ENCODE results near the gene JTB. TPM values are rescaled to one million over a fixed set of nuclear protein-coding genes. Genes with fewer than 3 reads are reported as not detected.

The JTB gene
- total RNA-seq, 2 donors from 2014 or later = 130 to 133 TPM

GRCh38 chr1:153944005-153944826 lies 33.3 kb downstream of the JTB start:
- H3K4me1 Mint-ChIP-seq (ENCODE audit: low read depth) = peaks cover 32% of the 10 kb centered on the region
- H3K9me3 Mint-ChIP-seq = no peaks in the 10 kb centered on the region
- ATAC-seq (replicated peaks in 1 of 2) = no peak
- H3K27me3 Mint-ChIP-seq (ENCODE audit: low read depth) = no peaks in the 10 kb centered on the region
- H3K27ac Mint-ChIP-seq = peak overlapping the region; percentile 90
- peaks cover 11 to 13% of the 10 kb centered on the region in 2 donors for H3K36me3 Mint-ChIP-seq (ENCODE audit: insufficient read depth in 2 of 2)
- peak overlapping the region; percentile 88 to 90 for H3K4me3 Mint-ChIP-seq
- DNase-seq = no peak

- Mint-ChIP-seq H3K4me1 (ENCODE audit: low read depth) (peaks cover 32% of the 10 kb centered on the region), H3K27me3 (ENCODE audit: low read depth) (no peaks in the 10 kb centered on the region)
These were observed 34.5 kb downstream of the JTB start for GRCh38 chr1:153942766-153943549.

GRCh38 chr1:153941826-153942725 lies 35.4 kb downstream of the JTB start:
- H3K27me3 Mint-ChIP-seq (ENCODE audit: low read depth) = no peaks in the 10 kb centered on the region
- DNase-seq = no peak
- H3K4me1 Mint-ChIP-seq (ENCODE audit: low read depth) = peaks cover 31% of the 10 kb centered on the region
- peak overlapping the region; percentile 39 for H3K27ac Mint-ChIP-seq
- H3K4me3 Mint-ChIP-seq = no peak overlapping the region
- H3K36me3 Mint-ChIP-seq (ENCODE audit: insufficient read depth in 2 of 2) = peaks cover 13 to 23% of the 10 kb centered on the region in 2 donors
- ATAC-seq (replicated peaks in 1 of 2) = no peak
- H3K9me3 Mint-ChIP-seq = no peaks in the 10 kb centered on the region

More at GRCh38 chr1:153942766-153943549, 34.5 kb downstream of the JTB start:
- H3K27ac Mint-ChIP-seq = peak overlapping the region; percentile 47
- DNase-seq = no peak
- H3K36me3 Mint-ChIP-seq (ENCODE audit: insufficient read depth in 2 of 2) = peaks cover 13 to 14% of the 10 kb centered on the region in 2 donors
- no peaks in the 10 kb centered on the region for H3K9me3 Mint-ChIP-seq
- no peak for ATAC-seq (replicated peaks in 1 of 2)
- H3K4me3 Mint-ChIP-seq = no peak overlapping the region

DNA sequence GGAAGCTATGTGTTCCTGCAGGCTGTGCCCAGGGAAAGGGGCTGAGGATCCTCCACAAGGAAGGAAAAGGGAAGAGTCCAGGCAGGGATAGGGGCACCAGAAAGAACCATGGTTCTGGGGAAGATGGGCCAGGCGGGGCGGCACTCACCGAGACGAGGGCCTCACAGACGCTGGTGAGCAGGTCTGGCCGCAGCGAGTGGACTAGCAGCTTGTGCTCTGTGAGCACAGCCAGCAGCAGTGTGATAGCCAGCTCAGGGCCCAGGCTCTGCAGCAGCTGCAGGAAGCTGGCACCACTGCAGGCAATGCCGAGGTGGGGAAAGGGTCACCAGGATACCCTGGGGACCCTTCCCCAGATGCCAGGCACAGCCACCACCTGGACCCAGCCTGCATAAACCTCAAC lies 36.7 kb downstream of the JTB start:
- peaks cover 26% of the 10 kb centered on the region for H3K4me1 Mint-ChIP-seq (ENCODE audit: low read depth)
- H3K4me3 Mint-ChIP-seq = no peak overlapping the region
- no peak overlapping the region for H3K27ac Mint-ChIP-seq
- H3K9me3 Mint-ChIP-seq = no peaks in the 10 kb centered on the region
- DNase-seq (no peak), ATAC-seq (replicated peaks in 1 of 2) (no peak)
- H3K36me3 Mint-ChIP-seq (ENCODE audit: insufficient read depth in 2 of 2) = peaks cover 13 to 30% of the 10 kb centered on the region in 2 donors
- H3K27me3 Mint-ChIP-seq (ENCODE audit: low read depth) = no peaks in the 10 kb centered on the region

- ATAC-seq (replicated peaks in 1 of 2) (no peak), DNase-seq (no peak)
- Mint-ChIP-seq H3K27ac (no peak overlapping the region), H3K27me3 (ENCODE audit: low read depth) (no peaks in the 10 kb centered on the region), H3K4me3 (no peak overlapping the region), H3K9me3 (no peaks in the 10 kb centered on the region), H3K36me3 (ENCODE audit: insufficient read depth in 2 of 2) (peaks cover 8 to 33% of the 10 kb centered on the region in 2 donors), H3K4me1 (ENCODE audit: low read depth) (peaks cover 19% of the 10 kb centered on the region)
These were observed 38.0 kb downstream of the JTB start for GRCh38 chr1:153939476-153939875.

DNA sequence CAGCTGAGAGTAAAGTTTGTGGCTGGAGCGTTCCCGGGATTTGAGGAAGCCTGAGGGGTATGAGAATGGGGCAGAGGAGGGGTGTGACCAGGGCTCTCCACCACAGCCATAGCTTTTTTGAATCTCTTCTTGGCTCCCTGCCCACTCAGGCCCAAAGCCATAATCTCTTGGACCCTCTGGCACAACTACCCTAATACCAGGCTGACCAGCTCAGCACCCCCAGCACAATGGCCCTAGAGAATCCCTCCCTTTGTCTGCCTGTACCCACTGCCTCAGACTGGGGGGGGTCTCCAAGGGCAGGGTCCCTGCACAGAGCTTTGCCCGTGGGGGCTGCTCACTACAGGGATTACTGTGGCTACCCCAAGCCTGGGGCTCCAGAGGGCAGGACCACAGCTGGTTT lies 38.5 kb downstream of the JTB start:
- H3K9me3 Mint-ChIP-seq = no peaks in the 10 kb centered on the region
- H3K27me3 Mint-ChIP-seq (ENCODE audit: low read depth) = no peaks in the 10 kb centered on the region
- peaks cover 9 to 35% of the 10 kb centered on the region in 2 donors for H3K36me3 Mint-ChIP-seq (ENCODE audit: insufficient read depth in 2 of 2)
- ATAC-seq (replicated peaks in 1 of 2) (no peak), DNase-seq (no peak)
- no peak overlapping the region for H3K27ac Mint-ChIP-seq
- peaks cover 14% of the 10 kb centered on the region for H3K4me1 Mint-ChIP-seq (ENCODE audit: low read depth)
- no peak overlapping the region for H3K4me3 Mint-ChIP-seq

- H3K36me3 Mint-ChIP-seq (ENCODE audit: insufficient read depth in 2 of 2) = peaks cover 4 to 32% of the 10 kb centered on the region in 2 donors
- H3K4me3 Mint-ChIP-seq = no peak overlapping the region
- H3K27me3 Mint-ChIP-seq (ENCODE audit: low read depth) = no peaks in the 10 kb centered on the region
- H3K9me3 Mint-ChIP-seq = no peaks in the 10 kb centered on the region
- no peak overlapping the region for H3K27ac Mint-ChIP-seq
- H3K4me1 Mint-ChIP-seq (ENCODE audit: low read depth) = peaks cover 5% of the 10 kb centered on the region
- DNase-seq = no peak
- ATAC-seq (replicated peaks in 1 of 2) = no peak
These were observed 40.1 kb downstream of the JTB start for GRCh38 chr1:153937331-153937730.

DNA sequence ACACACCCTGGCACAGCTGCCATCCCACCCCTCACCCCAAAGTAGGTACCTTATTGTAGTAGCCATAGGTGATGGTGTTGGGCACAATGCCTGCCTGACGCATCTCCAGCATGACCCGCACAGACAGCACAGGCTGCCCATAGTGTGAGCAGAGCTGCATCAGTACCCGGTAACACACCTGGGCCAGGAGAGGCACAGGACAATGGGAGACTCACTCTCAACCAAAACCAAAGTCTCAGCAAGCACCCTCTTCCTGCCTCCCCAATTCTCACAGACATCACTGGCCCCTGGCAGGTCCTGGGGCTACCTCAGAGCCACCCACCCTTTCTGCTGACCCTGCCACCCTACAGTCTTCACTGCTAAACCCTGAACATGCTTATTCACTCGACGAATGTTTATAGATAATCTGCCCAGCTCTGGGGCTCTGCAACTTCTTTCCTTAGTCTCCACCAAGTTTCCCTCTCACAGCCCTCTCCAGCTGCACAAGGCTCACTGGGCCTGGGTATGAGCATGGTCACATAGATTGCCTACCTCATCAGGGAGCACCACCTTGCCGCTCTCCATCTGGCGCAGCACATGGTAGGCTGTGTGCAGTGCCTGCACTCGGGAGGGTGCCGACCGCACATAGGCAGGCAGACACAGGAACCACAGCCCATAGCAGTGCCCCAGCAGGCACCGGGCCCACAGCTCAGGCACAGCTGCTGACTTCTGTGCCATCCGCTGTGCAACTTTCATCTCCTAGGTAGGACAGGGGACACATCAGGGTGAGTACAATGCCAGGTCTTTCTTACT lies 41.3 kb downstream of the JTB start:
- Mint-ChIP-seq H3K36me3 (ENCODE audit: insufficient read depth in 2 of 2) (peaks cover 4 to 30% of the 10 kb centered on the region in 2 donors), H3K4me3 (no peak overlapping the region), H3K27me3 (ENCODE audit: low read depth) (no peaks in the 10 kb centered on the region), H3K9me3 (no peaks in the 10 kb centered on the region), H3K27ac (no peak overlapping the region), H3K4me1 (ENCODE audit: low read depth) (peaks cover 5% of the 10 kb centered on the region)
- ATAC-seq (replicated peaks in 1 of 2) (no peak), DNase-seq (no peak)

DNA sequence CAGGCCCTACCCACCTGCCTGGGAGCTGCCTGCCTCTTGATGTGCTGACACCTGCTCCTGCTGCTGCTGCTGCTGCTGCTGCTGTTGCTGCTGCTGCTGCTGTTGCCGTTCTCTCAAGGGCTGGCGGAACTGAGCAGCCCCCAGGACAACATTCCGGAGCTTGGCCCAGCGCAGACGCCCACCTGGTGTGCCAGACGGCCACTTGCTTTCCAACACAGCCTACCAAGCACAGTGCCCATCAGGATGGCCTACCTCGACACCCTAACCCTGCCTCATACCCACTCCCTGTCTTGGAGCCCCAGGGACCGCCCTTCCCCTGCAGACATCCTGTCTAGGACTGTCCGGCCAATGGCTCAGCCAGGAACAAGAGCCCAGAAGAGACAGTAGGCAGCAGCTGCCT lies 42.7 kb downstream of the JTB start:
- H3K36me3 Mint-ChIP-seq (ENCODE audit: insufficient read depth in 2 of 2) = peaks cover 2 to 32% of the 10 kb centered on the region in 2 donors
- no peaks in the 10 kb centered on the region for H3K9me3 Mint-ChIP-seq
- H3K4me1 Mint-ChIP-seq (ENCODE audit: low read depth) = no peaks in the 10 kb centered on the region
- ATAC-seq (replicated peaks in 1 of 2) (no peak), DNase-seq (no peak)
- no peaks in the 10 kb centered on the region for H3K27me3 Mint-ChIP-seq (ENCODE audit: low read depth)
- no peak overlapping the region for H3K27ac Mint-ChIP-seq
- H3K4me3 Mint-ChIP-seq = no peak overlapping the region

DNA sequence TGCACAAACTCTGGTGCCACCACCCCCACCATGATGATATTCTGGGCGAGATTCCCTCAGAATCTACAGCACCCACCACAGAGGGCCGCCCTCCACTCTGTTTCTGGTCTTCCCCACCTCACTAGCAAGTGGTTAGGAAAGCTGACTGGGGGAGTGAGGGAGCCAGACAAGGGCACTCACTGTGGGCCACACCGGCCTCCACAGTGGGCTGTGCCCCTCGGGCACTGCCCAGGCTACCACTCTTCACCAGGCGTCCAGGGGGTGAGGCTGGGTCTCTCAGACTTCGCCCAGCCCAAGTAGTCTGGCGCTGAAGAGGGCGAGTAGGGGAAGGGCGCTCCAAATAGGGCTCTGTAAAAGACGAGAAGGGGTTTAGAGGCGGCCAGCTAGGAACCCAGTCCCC lies 43.5 kb downstream of the JTB start:
- no peaks in the 10 kb centered on the region for H3K9me3 Mint-ChIP-seq
- peaks cover 5% of the 10 kb centered on the region for H3K4me1 Mint-ChIP-seq (ENCODE audit: low read depth)
- no peaks in the 10 kb centered on the region for H3K27me3 Mint-ChIP-seq (ENCODE audit: low read depth)
- no peak overlapping the region for H3K4me3 Mint-ChIP-seq
- H3K27ac Mint-ChIP-seq = no peak overlapping the region
- ATAC-seq (replicated peaks in 1 of 2) = no peak
- DNase-seq = no peak
- H3K36me3 Mint-ChIP-seq (ENCODE audit: insufficient read depth in 2 of 2) = peaks cover 2 to 30% of the 10 kb centered on the region in 2 donors

DNA sequence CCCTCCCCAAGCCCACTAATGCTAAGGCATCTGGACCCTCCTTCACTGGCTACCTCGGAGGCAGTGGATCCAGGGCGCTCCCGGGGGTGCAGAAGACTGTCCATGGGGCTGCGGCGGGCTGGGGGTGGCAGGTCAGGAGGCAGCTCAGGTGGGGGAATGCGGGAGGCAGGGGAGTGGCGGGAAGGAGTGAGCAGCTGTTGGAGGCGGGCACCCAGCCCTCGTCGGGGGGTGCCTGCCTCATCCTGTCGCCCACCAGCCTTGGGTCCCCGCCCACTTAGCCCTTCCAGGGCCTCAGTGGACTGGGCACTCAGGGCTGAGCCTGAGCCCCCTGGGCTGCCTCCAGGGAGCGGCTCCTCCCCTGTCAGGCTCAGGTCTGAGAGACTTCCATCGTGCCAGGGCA lies 44.0 kb downstream of the JTB start:
- Mint-ChIP-seq H3K4me3 (no peak overlapping the region), H3K4me1 (ENCODE audit: low read depth) (peaks cover 10% of the 10 kb centered on the region), H3K36me3 (ENCODE audit: insufficient read depth in 2 of 2) (peaks cover 2 to 27% of the 10 kb centered on the region in 2 donors), H3K27me3 (ENCODE audit: low read depth) (no peaks in the 10 kb centered on the region), H3K9me3 (no peaks in the 10 kb centered on the region), H3K27ac (no peak overlapping the region)
- DNase-seq (no peak), ATAC-seq (replicated peaks in 1 of 2) (no peak)

Measured in activated T-cell treated with anti-CD3 and anti-CD28 coated beads, Interleukin-2, amount 50 U/mL, for 72 hours (primary cell).